IMR-90 (cell line): ENCODE data around the gene PSD2. TPM values are rescaled to one million over a fixed set of nuclear protein-coding genes. Genes with fewer than 3 reads are reported as not detected.

Experiments used
- ATAC-seq: fragments of 200-7000 bp; cut with Tn5 transposase; 2 replicates; pipeline ENCODE4 v1.9.1; 2020; ENCODE audit warnings: low read depth, mild to moderate bottlenecking, moderate library complexity
- BruUV-seq: library from RNA; stranded (reverse); fragments of 400-500 nt; replicated peaks from 2 replicates; lab custom pipeline; 2021; lab: Mats Ljungman, UMichigan
- CTCF ChIA-PET: fragments of 300-600 bp; formaldehyde crosslinking; extraction: SDS; loops from one replicate; lab custom pipeline; 2021; ENCODE audit warnings: antibody characterized with exemption; lab: Yijun Ruan, JAX
- POLR2A ChIA-PET: fragments of 300-600 bp; sonication (Branson Sonifier 250); formaldehyde crosslinking; loops from one replicate; lab custom pipeline; 2022; ENCODE audit warnings: antibody characterized with exemption; ENCODE audit not compliant: unreplicated experiment; lab: Charles Lee
- DNase-seq: peaks from one replicate; pipeline ENCODE4 v3.0.0; 2013
- H2AFZ ChIP-seq: replicated peaks from 2 replicates; pipeline ENCODE3; 2013; ENCODE audit warnings: low read length, mild to moderate bottlenecking; ENCODE audit not compliant: poor library complexity
- H2AK5ac ChIP-seq: 2 replicates; pipeline ENCODE4 v1.6.1; 2013; ENCODE audit warnings: low read depth, low read length, inconsistent platforms
- H2AK9ac ChIP-seq: replicated peaks from 2 replicates; pipeline ENCODE3; 2013; ENCODE audit warnings: mild to moderate bottlenecking, low read depth, low read length, moderate library complexity; ENCODE audit not compliant: poor library complexity
- H2BK120ac ChIP-seq: 2 replicates; pipeline ENCODE4 v1.6.1; 2013; ENCODE audit warnings: low read depth, low read length, inconsistent platforms
- H2BK15ac ChIP-seq: 3 replicates; pipeline ENCODE4 v1.6.1; 2013; ENCODE audit warnings: low read depth, low read length, inconsistent platforms
- H2BK20ac ChIP-seq: 2 replicates; pipeline ENCODE4 v1.6.1; 2013; ENCODE audit warnings: low read depth, mild to moderate bottlenecking, inconsistent platforms, low read length, moderate library complexity
- H2BK5ac ChIP-seq: 2 replicates; pipeline ENCODE4 v1.6.1; 2013; ENCODE audit warnings: mild to moderate bottlenecking, low read depth, low read length, inconsistent platforms; ENCODE audit not compliant: poor library complexity, severe bottlenecking
- H3K14ac ChIP-seq: replicated peaks from 2 replicates; pipeline ENCODE4 v1.6.1; 2013; ENCODE audit warnings: low read depth, low read length, inconsistent platforms
- H3K18ac ChIP-seq: 2 replicates; pipeline ENCODE4 v1.6.1; 2013; ENCODE audit warnings: low read depth, low read length, control low read depth
- H3K23ac ChIP-seq: 2 replicates; pipeline ENCODE4 v1.6.1; 2013; ENCODE audit warnings: low read depth, low read length, inconsistent platforms
- H3K27ac ChIP-seq: 2 replicates; pipeline ENCODE4 v1.5.1; 2013; ENCODE audit warnings: mild to moderate bottlenecking, control low read depth, low read length; ENCODE audit not compliant: insufficient read depth
- H3K27me3 ChIP-seq: 2 replicates; pipeline ENCODE4 v1.6.1; 2013; ENCODE audit warnings: low read length; ENCODE audit not compliant: control insufficient read depth, insufficient read depth
- H3K36me3 ChIP-seq: 2 replicates; pipeline ENCODE4 v1.6.1; 2013; ENCODE audit warnings: low read length, mixed read lengths; ENCODE audit not compliant: control insufficient read depth, insufficient read depth
- H3K4ac ChIP-seq: 2 replicates; pipeline ENCODE4 v1.6.1; 2013; ENCODE audit warnings: low read depth, low read length, inconsistent platforms
- H3K4me1 ChIP-seq: 2 replicates; pipeline ENCODE4 v1.6.1; 2013; ENCODE audit warnings: low read length, mixed read lengths; ENCODE audit not compliant: control insufficient read depth, insufficient read depth
- H3K4me2 ChIP-seq: 2 replicates; pipeline ENCODE4 v1.6.1; 2013; ENCODE audit warnings: low read depth, mild to moderate bottlenecking, control low read depth, low read length, moderate library complexity
- H3K4me3 ChIP-seq: 2 replicates; pipeline ENCODE4 v1.5.1; 2013; ENCODE audit warnings: low read depth, mild to moderate bottlenecking, control low read depth, low read length, moderate library complexity; ENCODE audit not compliant: insufficient read depth
- H3K56ac ChIP-seq: 2 replicates; pipeline ENCODE4 v1.6.1; 2013; ENCODE audit warnings: low read length, inconsistent platforms; ENCODE audit not compliant: insufficient read depth; ENCODE audit errors: extremely low read depth
- H3K79me1 ChIP-seq, 2 experiments: 2 replicates each; pipeline ENCODE4 v1.6.1; 2013; ENCODE audit warnings: low read length in 2 of 2, inconsistent platforms in 1 of 2, low read depth in 1 of 2
- H3K9ac ChIP-seq: 2 replicates; pipeline ENCODE4 v1.6.1; 2013; ENCODE audit warnings: low read depth, low read length, control low read depth
- H3K9me1 ChIP-seq: 2 replicates; pipeline ENCODE4 v1.6.1; 2013; ENCODE audit warnings: low read length, inconsistent platforms; ENCODE audit not compliant: insufficient read depth
- H3K9me3 ChIP-seq: 2 replicates; pipeline ENCODE4 v1.6.1; 2013; ENCODE audit warnings: low read length; ENCODE audit not compliant: control insufficient read depth, insufficient read depth
- H4K20me1 ChIP-seq: 2 replicates; pipeline ENCODE4 v1.6.1; 2013; ENCODE audit warnings: low read length, inconsistent platforms; ENCODE audit not compliant: insufficient read depth
- H4K5ac ChIP-seq: 2 replicates; pipeline ENCODE4 v1.6.1; 2013; ENCODE audit warnings: mild to moderate bottlenecking, low read depth, low read length, control low read depth
- H4K8ac ChIP-seq, 2 experiments: 2 replicates each; pipeline ENCODE4 v1.6.1; 2013; ENCODE audit warnings: low read depth in 2 of 2, low read length in 2 of 2, control low read depth in 1 of 2, inconsistent platforms in 1 of 2
- H4K91ac ChIP-seq: 2 replicates; pipeline ENCODE4 v1.6.1; 2013; ENCODE audit warnings: low read depth, low read length, inconsistent platforms; ENCODE audit not compliant: insufficient read depth
- CHD1 ChIP-seq: IDR thresholded peaks from 2 replicates; pipeline ENCODE4 v1.6.1; 2012; ENCODE audit warnings: low read depth, low read length, improper control_type of control experiment
- ELK1 ChIP-seq: fragments of 150-350 bp; IDR thresholded peaks from 2 replicates; pipeline ENCODE4 v1.6.1; 2016; ENCODE audit warnings: low read depth, mild to moderate bottlenecking, low read length, moderate library complexity, borderline replicate concordance
- FOS ChIP-seq: fragments of 150-350 bp; IDR thresholded peaks from 2 replicates; pipeline ENCODE4 v1.6.1; 2016; ENCODE audit warnings: low read depth, low read length
- MAFK ChIP-seq: IDR thresholded peaks from 2 replicates; pipeline ENCODE4 v1.6.1; 2012; ENCODE audit warnings: low read depth, low read length, improper control_type of control experiment
- MXI1 ChIP-seq: IDR thresholded peaks from 2 replicates; pipeline ENCODE4 v1.6.1; 2012; ENCODE audit warnings: low read depth, mild to moderate bottlenecking, low read length, moderate library complexity, borderline replicate concordance
- NFE2L2 ChIP-seq: fragments of 150-350 bp; IDR thresholded peaks from 2 replicates; pipeline ENCODE4 v1.6.1; 2016; ENCODE audit warnings: low read depth, mild to moderate bottlenecking, low read length
- POLR2A ChIP-seq: IDR thresholded peaks from 2 replicates; pipeline ENCODE4 v1.6.1; 2012; ENCODE audit warnings: mild to moderate bottlenecking, low read depth, low read length
- RAD21 ChIP-seq: IDR thresholded peaks from 2 replicates; pipeline ENCODE4 v1.6.1; 2012; ENCODE audit warnings: low read length, improper control_type of control experiment
- RCOR1 ChIP-seq: IDR thresholded peaks from 2 replicates; pipeline ENCODE4 v1.6.1; 2012; ENCODE audit warnings: mild to moderate bottlenecking, low read length, improper control_type of control experiment; ENCODE audit not compliant: insufficient replicate concordance
- RFX5 ChIP-seq: IDR thresholded peaks from 2 replicates; pipeline ENCODE4 v1.8.0; 2012; ENCODE audit warnings: low read depth, mild to moderate bottlenecking, low read length, moderate library complexity
- SMC3 ChIP-seq: fragments of 150-350 bp; IDR thresholded peaks from 2 replicates; pipeline ENCODE4 v1.6.1; 2016; ENCODE audit warnings: low read depth, mild to moderate bottlenecking, antibody characterized with exemption, low read length, moderate library complexity
- dilution Hi-C: fragments of 300-500 bp; cut with HindIII; formaldehyde crosslinking; loops from one replicate; pipeline ENCODE4 v1.14.3; 2018; ENCODE audit warnings: low sequenced_read_pairs; ENCODE audit not compliant: unreplicated experiment
- in situ Hi-C: fragments of 300-500 bp; cut with MboI; formaldehyde crosslinking; loops from 3 replicates; pipeline ENCODE4 v1.14.3; 2019; ENCODE audit warnings: low sequenced_read_pairs, inconsistent platforms, mixed read lengths
- intact Hi-C: fragments of 100-400 bp; cut with micrococcal nuclease; formaldehyde crosslinking; loops from 2 replicates; pipeline ENCODE4 v1.10.0; 2022
- polyA plus RNA-seq, 3 experiments: library from polyadenylated mRNA; depleted of rRNA; stranded (reverse); fragments of >200 nt; gene quantifications; 2 replicates each; pipeline ENCODE4 v1.2.3, GENCODE V29; 2012; ENCODE audit warnings: low replicate concordance in 1 of 3
- total RNA-seq: library from RNA; depleted of rRNA; stranded (reverse); fragments of >200 nt; gene quantifications from 2 replicates; pipeline ENCODE4 v1.2.3, GENCODE V29; 2012

PSD2 gene
- total and polyA plus RNA-seq, 2 of the 4 experiments (the other 2 are of a cell fraction): 0.05 TPM; not detected in 1

DNA sequence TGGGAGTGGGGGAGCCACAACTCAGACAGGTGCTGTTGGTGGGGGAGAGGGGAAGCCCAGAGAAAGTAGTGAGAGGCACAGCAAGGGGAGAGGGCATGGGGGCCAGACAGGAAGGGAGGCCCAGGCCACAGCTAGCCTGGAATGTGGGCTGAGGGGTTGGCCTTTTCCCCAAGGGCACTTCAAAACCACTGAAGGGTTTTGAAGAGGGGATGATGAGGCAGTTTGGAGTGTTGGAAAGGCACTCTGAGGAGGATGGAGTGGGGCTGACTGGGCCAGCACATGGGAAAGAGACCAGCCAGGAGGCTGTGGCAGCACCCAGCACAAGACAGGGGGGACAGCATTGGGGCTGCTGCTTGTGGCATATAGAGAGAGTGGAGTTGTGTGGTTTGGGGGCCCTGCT lies 3.8 kb downstream of the PSD2 start:
- Histone ChIP-seq H3K14ac (no peak overlapping the region), H3K4ac (no peak overlapping the region), H2BK15ac (no peak overlapping the region), H3K4me3 (no peak overlapping the region), H3K4me1 (no peaks in the 10 kb centered on the region), H2AK5ac (no peak overlapping the region), H2AK9ac (no peak overlapping the region), H4K91ac (no peak overlapping the region), H2BK20ac (no peak overlapping the region), H3K36me3 (no peaks in the 10 kb centered on the region), H4K8ac (no peak overlapping the region), H4K20me1 (no peaks in the 10 kb centered on the region), H3K4me2 (no peak overlapping the region), H2BK120ac (no peak overlapping the region), H3K56ac (no peak overlapping the region), H3K27me3 (peaks cover 81% of the 10 kb centered on the region), H3K79me1 (no peaks in the 10 kb centered on the region), H3K27ac (no peak overlapping the region), H3K9me1 (no peaks in the 10 kb centered on the region), H4K5ac (no peak overlapping the region), H3K18ac (no peak overlapping the region), H3K23ac (no peak overlapping the region), H3K9me3 (no peaks in the 10 kb centered on the region), H2BK5ac (no peak overlapping the region), H3K9ac (no peak overlapping the region), H2AFZ (no peak overlapping the region)
- dilution Hi-C loops (no loop called here), in situ Hi-C loops (loop anchor here (25.0 kb wide), 1 partner anchor 563 kb away; the partner anchor contains the start of gene SLC4A9), intact Hi-C loops (no loop called here)
- ATAC-seq (no peak), DNase-seq (no peak)
- TF ChIP-seq ELK1 (no peak), RFX5 (no peak), RAD21 (no peak), POLR2A (no peak), FOS (no peak), RCOR1 (no peak), MXI1 (no peak), NFE2L2 (no peak), MAFK (no peak), SMC3 (no peak), CHD1 (no peak)
- no TSS peak for BruUV-seq
- CTCF ChIA-PET: interaction anchor here (1.2 kb wide), 1 partner anchor 170 kb away, joined by 3 read pairs; no protein-coding TSS in a partner anchor
- POLR2A ChIA-PET: no interaction called here
